Measurements from ENCODE around the gene RPS8.
A peak's percentile ranks its signal among the peaks of the same experiment; 100 is the strongest.

RPS8 gene

DNA sequence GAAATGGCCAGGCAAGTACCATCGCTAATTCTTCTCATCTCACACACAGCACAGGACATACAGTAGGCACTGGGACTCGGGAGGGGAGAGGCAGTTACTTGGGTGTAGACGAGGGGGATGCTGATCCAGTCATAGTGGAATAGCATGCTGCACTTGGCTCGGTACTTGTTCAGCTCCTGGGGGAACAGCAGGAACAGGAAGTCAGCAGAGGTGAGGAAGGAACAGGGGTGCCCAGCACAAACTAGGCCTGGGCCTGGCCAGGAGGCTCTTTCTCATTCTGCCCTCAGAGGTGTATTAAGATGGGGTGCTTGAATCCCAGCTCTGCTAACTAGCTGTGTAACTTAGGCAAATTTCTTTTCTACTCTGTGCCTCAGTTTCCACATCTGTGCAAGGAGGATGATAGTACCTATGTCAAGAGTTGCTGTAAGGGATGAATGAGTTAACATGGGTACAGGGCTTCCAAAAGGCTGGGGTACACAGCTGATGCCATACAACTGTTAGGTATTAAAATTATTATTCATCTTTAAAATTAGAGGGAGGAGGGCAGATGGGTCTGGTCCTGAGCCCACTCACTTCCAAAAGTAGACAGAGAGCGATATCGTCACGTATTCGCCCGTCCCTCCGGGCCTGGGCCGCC, 10.3 kb downstream of the RPS8 start:
- H3K36me3 ChIP-seq (replicated peaks; ENCODE audit: insufficient read depth, low read length): no peaks in the 10 kb centered on the region
- H3K9ac ChIP-seq (ENCODE audit: low read length): no peak overlapping the region
- DNase-seq: no peak
- H3K4me2 ChIP-seq (ENCODE audit: low read depth, low read length): peak overlapping the region; percentile 71
- H3K4me1 ChIP-seq (ENCODE audit: low read length): peaks cover 8% of the 10 kb centered on the region; the same call in 1 of the 2 replicates
- H3F3A ChIP-seq (ENCODE audit: insufficient read depth, low read length): peaks cover 19% of the 10 kb centered on the region
- H3K27me3 ChIP-seq (replicated peaks; ENCODE audit: insufficient read depth, low read length): no peaks in the 10 kb centered on the region
- no peaks in the 10 kb centered on the region for H3K79me2 ChIP-seq (ENCODE audit: low read length)
- H3K9me3 ChIP-seq (replicated peaks; ENCODE audit: insufficient read depth, low read length): no peaks in the 10 kb centered on the region
- TF ChIP-seq, protein P1, sequence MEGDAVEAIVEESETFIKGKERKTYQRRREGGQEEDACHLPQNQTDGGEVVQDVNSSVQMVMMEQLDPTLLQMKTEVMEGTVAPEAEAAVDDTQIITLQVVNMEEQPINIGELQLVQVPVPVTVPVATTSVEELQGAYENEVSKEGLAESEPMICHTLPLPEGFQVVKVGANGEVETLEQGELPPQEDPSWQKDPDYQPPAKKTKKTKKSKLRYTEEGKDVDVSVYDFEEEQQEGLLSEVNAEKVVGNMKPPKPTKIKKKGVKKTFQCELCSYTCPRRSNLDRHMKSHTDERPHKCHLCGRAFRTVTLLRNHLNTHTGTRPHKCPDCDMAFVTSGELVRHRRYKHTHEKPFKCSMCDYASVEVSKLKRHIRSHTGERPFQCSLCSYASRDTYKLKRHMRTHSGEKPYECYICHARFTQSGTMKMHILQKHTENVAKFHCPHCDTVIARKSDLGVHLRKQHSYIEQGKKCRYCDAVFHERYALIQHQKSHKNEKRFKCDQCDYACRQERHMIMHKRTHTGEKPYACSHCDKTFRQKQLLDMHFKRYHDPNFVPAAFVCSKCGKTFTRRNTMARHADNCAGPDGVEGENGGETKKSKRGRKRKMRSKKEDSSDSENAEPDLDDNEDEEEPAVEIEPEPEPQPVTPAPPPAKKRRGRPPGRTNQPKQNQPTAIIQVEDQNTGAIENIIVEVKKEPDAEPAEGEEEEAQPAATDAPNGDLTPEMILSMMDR (IDR thresholded peaks at IDR 0.05; ENCODE audit: low read length): no peak
- TF ChIP-seq EZH2 (optimal IDR thresholded peaks at IDR 0.05; ENCODE audit: low read depth, low read length) (no peak), EZH2phosphoT487 (IDR thresholded peaks at IDR 0.05; ENCODE audit: low read length) (no peak)
- no peaks in the 10 kb centered on the region for H3K9me2 ChIP-seq (replicated peaks; ENCODE audit: insufficient read depth, low read length)
- no peaks in the 10 kb centered on the region for H4K20me1 ChIP-seq (ENCODE audit: insufficient read depth, low read length)
- H3K27ac ChIP-seq (ENCODE audit: low read length): no peak overlapping the region
- H2AFZ ChIP-seq (ENCODE audit: low read length): peak overlapping the region; percentile 64
- peak overlapping the region; percentile 47 for H3K4me3 ChIP-seq (ENCODE audit: low read length)

DNA sequence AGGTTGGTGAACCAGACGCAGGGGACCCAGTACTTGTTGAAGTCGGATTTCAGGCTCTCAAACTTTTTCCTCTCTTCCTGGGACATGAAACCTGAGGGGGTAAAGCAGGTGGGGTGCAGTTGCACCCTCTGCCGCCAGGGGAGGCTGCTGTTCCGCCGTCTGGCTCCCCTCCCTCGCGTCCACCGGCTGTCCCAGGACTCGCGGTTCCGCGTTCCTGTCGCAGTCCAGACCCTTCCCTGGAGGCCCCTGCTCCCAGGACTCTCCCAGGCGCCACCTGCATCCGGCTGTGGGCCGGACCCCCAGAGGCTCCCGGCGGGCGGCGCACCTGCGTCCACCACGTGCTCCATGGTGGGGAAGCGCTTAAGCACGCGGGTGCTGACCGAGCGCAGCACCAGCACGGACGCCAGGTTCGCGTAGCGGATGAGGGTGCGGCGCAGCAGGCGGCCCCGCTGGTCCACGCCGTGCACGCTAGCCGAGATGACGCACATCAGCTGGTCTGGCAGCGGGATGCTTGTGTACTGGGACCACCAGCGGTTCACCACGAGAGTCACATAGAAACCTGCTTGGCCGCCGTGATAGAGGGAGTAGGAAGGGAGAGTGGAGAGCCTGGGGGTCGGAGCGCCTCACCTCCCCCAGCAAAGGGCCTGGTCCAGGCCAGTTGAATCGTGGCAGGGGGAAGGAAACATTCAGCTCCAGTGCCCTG, 10.9 kb downstream of the RPS8 start:
- H3K27me3 ChIP-seq (replicated peaks; ENCODE audit: insufficient read depth, low read length): no peaks in the 10 kb centered on the region
- peak overlapping the region; percentile 64 for H2AFZ ChIP-seq (ENCODE audit: low read length)
- H3K4me2 ChIP-seq (ENCODE audit: low read depth, low read length): peak overlapping the region; percentile 71
- peaks cover 13% of the 10 kb centered on the region for H3F3A ChIP-seq (ENCODE audit: insufficient read depth, low read length)
- DNase-seq: peak; percentile 27
- H3K9me2 ChIP-seq (replicated peaks; ENCODE audit: insufficient read depth, low read length): no peaks in the 10 kb centered on the region
- peaks cover 8% of the 10 kb centered on the region; the same call in 1 of the 2 replicates for H3K4me1 ChIP-seq (ENCODE audit: low read length)
- no peaks in the 10 kb centered on the region for H4K20me1 ChIP-seq (ENCODE audit: insufficient read depth, low read length)
- peak overlapping the region; percentile 47 for H3K4me3 ChIP-seq (ENCODE audit: low read length)
- no peak for TF ChIP-seq EZH2 (optimal IDR thresholded peaks at IDR 0.05; ENCODE audit: low read depth, low read length)
- TF ChIP-seq EZH2phosphoT487 (IDR thresholded peaks at IDR 0.05; ENCODE audit: low read length): no peak
- TF ChIP-seq, protein P1 (IDR thresholded peaks at IDR 0.05; ENCODE audit: low read length): peak; percentile 90
- H3K9ac ChIP-seq (ENCODE audit: low read length): no peak overlapping the region
- no peak overlapping the region for H3K27ac ChIP-seq (ENCODE audit: low read length)
- H3K79me2 ChIP-seq (ENCODE audit: low read length): no peaks in the 10 kb centered on the region
- no peaks in the 10 kb centered on the region for H3K36me3 ChIP-seq (replicated peaks; ENCODE audit: insufficient read depth, low read length)
- no peaks in the 10 kb centered on the region for H3K9me3 ChIP-seq (replicated peaks; ENCODE audit: insufficient read depth, low read length)

DNA sequence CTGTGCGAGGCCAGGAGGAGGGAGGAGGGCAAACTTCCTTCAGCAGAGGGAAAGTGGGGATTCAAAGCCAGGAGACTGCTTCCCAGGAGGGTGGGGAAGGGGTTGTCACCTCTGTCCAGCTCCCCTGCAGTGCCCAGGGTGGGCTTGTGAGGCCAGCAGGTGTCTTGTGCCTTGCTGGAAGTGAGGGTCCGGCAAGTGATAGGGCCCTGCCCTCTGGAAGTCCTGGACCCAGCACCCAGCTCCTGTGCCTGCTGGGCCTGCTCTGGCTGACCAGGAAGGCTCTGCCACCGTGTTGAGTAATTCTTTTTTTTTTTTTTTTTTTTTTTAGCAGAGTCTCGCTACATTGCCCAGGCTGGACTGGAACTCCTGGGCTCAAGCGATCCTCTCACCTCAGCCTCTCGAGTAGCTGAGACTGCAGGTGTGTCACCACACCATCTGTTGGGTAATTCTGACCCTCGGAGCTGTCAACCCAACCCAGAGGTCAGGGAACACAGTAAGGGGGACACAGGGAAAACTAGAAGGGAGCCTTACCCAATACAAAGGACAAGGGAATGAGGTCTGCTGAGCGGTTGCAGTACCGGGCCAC, 11.6 kb downstream of the RPS8 start:
- Histone ChIP-seq H3K4me1 (ENCODE audit: low read length) (peaks cover 8% of the 10 kb centered on the region; the same call in 1 of the 2 replicates), H3K4me3 (ENCODE audit: low read length) (no peak overlapping the region), H2AFZ (ENCODE audit: low read length) (peak overlapping the region; percentile 64), H3K9ac (ENCODE audit: low read length) (no peak overlapping the region), H3K36me3 (replicated peaks; ENCODE audit: insufficient read depth, low read length) (no peaks in the 10 kb centered on the region), H3K79me2 (ENCODE audit: low read length) (no peaks in the 10 kb centered on the region), H4K20me1 (ENCODE audit: insufficient read depth, low read length) (no peaks in the 10 kb centered on the region), H3K27me3 (replicated peaks; ENCODE audit: insufficient read depth, low read length) (no peaks in the 10 kb centered on the region), H3K4me2 (ENCODE audit: low read depth, low read length) (no peak overlapping the region), H3F3A (ENCODE audit: insufficient read depth, low read length) (peaks cover 9% of the 10 kb centered on the region), H3K9me2 (replicated peaks; ENCODE audit: insufficient read depth, low read length) (no peaks in the 10 kb centered on the region), H3K27ac (ENCODE audit: low read length) (no peak overlapping the region), H3K9me3 (replicated peaks; ENCODE audit: insufficient read depth, low read length) (no peaks in the 10 kb centered on the region)
- no peak for DNase-seq
- TF ChIP-seq, protein P1 (IDR thresholded peaks at IDR 0.05; ENCODE audit: low read length): no peak
- no peak for TF ChIP-seq EZH2phosphoT487 (IDR thresholded peaks at IDR 0.05; ENCODE audit: low read length)
- TF ChIP-seq EZH2 (optimal IDR thresholded peaks at IDR 0.05; ENCODE audit: low read depth, low read length): no peak

Data from MM.1S (cell line).